ENCODE measurements around the gene TSHZ2. TPM values are rescaled to one million over a fixed set of nuclear protein-coding genes. Genes with fewer than 3 reads are reported as not detected.

Gene TSHZ2
- total RNA-seq, 1 experiment from 2014 or later: 0.20 TPM

- TF ChIP-seq FOXP4 (CRISPR knock-in tag; IDR thresholded peaks at IDR 0.05) (no peak), NFYB (CRISPR knock-in tag; conservative IDR thresholded peaks at IDR 0.05; ENCODE audit: low read depth) (no peak), CREB1 (CRISPR knock-in tag; IDR thresholded peaks at IDR 0.05) (no peak), HMGA2 (CRISPR knock-in tag; IDR thresholded peaks at IDR 0.05) (no peak), ATF3 (CRISPR knock-in tag; conservative IDR thresholded peaks at IDR 0.05) (no peak), PREB (CRISPR knock-in tag; IDR thresholded peaks at IDR 0.05; ENCODE audit: borderline replicate concordance) (no peak), SOX15 (CRISPR knock-in tag; IDR thresholded peaks at IDR 0.05) (no peak), ZSCAN18 (CRISPR knock-in tag; IDR thresholded peaks at IDR 0.05) (no peak)
Observed at GRCh38 chr20:53423587-53424146, 451.5 kb downstream of the TSHZ2 start (continued).

GRCh38 chr20:53425481-53425880 is 453.3 kb downstream of the TSHZ2 start:
- Mint-ChIP-seq H3K27ac (no peak overlapping the region), H3K4me3 (no peak overlapping the region), H3K36me3 (no peaks in the 10 kb centered on the region), H3K9me3 (peaks cover 16% of the 10 kb centered on the region), H3K27me3 (ENCODE audit: low read depth) (no peaks in the 10 kb centered on the region), H3K4me1 (peaks cover 7% of the 10 kb centered on the region; the same call in 1 of the 2 replicates)
- no peak for DNase-seq (ENCODE audit: low spot score)
- POLR2A ChIA-PET: interaction anchor here (0.5 kb wide), 1 partner anchor 8 kb away, joined by 4 read pairs; no protein-coding TSS in a partner anchor
- ATAC-seq: no peak
- TF ChIP-seq ZNF671 (CRISPR knock-in tag; IDR thresholded peaks at IDR 0.05): no peak
- no peak for TF ChIP-seq ZNF396 (CRISPR knock-in tag; IDR thresholded peaks at IDR 0.05; ENCODE audit: borderline replicate concordance)
- no peak for TF ChIP-seq TP53 (CRISPR knock-in tag; IDR thresholded peaks at IDR 0.05)
- no peak for TF ChIP-seq ZNF512 (CRISPR knock-in tag; IDR thresholded peaks at IDR 0.05; ENCODE audit: borderline replicate concordance)
- no peak for TF ChIP-seq TEAD1 (CRISPR knock-in tag; IDR thresholded peaks at IDR 0.05)
- no peak for TF ChIP-seq TEAD4 (CRISPR knock-in tag; IDR thresholded peaks at IDR 0.05)
- TF ChIP-seq GABPB1 (CRISPR knock-in tag; IDR thresholded peaks at IDR 0.05): peak; percentile 59
- CTCF ChIA-PET: no interaction called here

- CTCF ChIA-PET: no interaction called here
- no peaks in the 10 kb centered on the region for H3K36me3 Mint-ChIP-seq
- ATAC-seq (no peak), DNase-seq (ENCODE audit: low spot score) (no peak)
- POLR2A ChIA-PET: no interaction called here
- peaks cover 16% of the 10 kb centered on the region for H3K9me3 Mint-ChIP-seq
- TF ChIP-seq CREM (CRISPR knock-in tag; IDR thresholded peaks at IDR 0.05) (no peak), ZNF121 (CRISPR knock-in tag; IDR thresholded peaks at IDR 0.05) (no peak), NFYB (CRISPR knock-in tag; conservative IDR thresholded peaks at IDR 0.05; ENCODE audit: low read depth) (no peak), IRF1 (CRISPR knock-in tag; IDR thresholded peaks at IDR 0.05) (no peak)
- no peak overlapping the region for H3K4me3 Mint-ChIP-seq
- no peak overlapping the region for H3K27ac Mint-ChIP-seq
- peaks cover 7% of the 10 kb centered on the region; the same call in 1 of the 2 replicates for H3K4me1 Mint-ChIP-seq
- no peaks in the 10 kb centered on the region for H3K27me3 Mint-ChIP-seq (ENCODE audit: low read depth)
Observed at GRCh38 chr20:53425941-53426340, 453.8 kb downstream of the TSHZ2 start.

Measured in WTC11 (cell line).